Fibroblast of the aortic adventitia (primary cell): ENCODE data around the gene C9orf43. TPM values are rescaled to one million over a fixed set of nuclear protein-coding genes. Genes with fewer than 3 reads are reported as not detected.

Source experiments
- DNase-seq: peaks from one replicate; pipeline ENCODE4 v3.0.0-alpha.2; 2010; ENCODE audit warnings: low read depth
- H3K4me3 ChIP-seq: 2 replicates; pipeline ENCODE4 v1.5.1; 2011; ENCODE audit warnings: low read depth, mild to moderate bottlenecking, control low read depth, low read length, moderate library complexity
- total RNA-seq: library from RNA; depleted of rRNA; stranded (reverse); fragments of >200 nt; gene quantifications from 2 replicates; pipeline ENCODE4 v1.2.3, GENCODE V29; 2012; ENCODE audit warnings: low replicate concordance
- TF ChIP-seq, protein P1 (sequence below): IDR thresholded peaks from 2 replicates; pipeline ENCODE4 v1.5.1; 2011; ENCODE audit warnings: mild to moderate bottlenecking, low read length, control low read depth, inconsistent platforms; ENCODE audit not compliant: insufficient read depth

The C9orf43 gene
- total RNA-seq, 1 donor = 0.63 TPM

DNA sequence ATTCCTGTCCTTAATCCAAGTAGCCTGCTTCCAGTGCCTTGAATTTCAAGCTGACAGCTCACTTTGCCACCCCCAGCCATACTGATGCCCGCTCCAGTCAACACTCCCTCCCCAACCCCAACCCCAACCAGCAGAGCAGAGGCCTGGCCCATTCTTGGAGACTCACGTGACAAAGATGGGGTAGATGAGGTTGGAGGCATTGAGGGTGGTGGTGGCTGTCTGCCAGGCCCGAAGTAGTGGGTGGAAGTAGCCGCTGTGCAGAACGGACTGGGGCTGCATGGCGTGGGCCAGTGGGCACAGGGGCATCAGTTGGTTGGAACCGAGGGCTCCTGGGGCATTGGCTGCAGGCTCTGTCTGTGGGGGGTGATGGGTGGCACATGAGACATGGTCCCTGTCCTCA is 17.3 kb upstream of the C9orf43 start:
- no peak for DNase-seq
- TF ChIP-seq, protein P1, sequence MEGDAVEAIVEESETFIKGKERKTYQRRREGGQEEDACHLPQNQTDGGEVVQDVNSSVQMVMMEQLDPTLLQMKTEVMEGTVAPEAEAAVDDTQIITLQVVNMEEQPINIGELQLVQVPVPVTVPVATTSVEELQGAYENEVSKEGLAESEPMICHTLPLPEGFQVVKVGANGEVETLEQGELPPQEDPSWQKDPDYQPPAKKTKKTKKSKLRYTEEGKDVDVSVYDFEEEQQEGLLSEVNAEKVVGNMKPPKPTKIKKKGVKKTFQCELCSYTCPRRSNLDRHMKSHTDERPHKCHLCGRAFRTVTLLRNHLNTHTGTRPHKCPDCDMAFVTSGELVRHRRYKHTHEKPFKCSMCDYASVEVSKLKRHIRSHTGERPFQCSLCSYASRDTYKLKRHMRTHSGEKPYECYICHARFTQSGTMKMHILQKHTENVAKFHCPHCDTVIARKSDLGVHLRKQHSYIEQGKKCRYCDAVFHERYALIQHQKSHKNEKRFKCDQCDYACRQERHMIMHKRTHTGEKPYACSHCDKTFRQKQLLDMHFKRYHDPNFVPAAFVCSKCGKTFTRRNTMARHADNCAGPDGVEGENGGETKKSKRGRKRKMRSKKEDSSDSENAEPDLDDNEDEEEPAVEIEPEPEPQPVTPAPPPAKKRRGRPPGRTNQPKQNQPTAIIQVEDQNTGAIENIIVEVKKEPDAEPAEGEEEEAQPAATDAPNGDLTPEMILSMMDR = no peak
- no peak overlapping the region for H3K4me3 ChIP-seq

DNA sequence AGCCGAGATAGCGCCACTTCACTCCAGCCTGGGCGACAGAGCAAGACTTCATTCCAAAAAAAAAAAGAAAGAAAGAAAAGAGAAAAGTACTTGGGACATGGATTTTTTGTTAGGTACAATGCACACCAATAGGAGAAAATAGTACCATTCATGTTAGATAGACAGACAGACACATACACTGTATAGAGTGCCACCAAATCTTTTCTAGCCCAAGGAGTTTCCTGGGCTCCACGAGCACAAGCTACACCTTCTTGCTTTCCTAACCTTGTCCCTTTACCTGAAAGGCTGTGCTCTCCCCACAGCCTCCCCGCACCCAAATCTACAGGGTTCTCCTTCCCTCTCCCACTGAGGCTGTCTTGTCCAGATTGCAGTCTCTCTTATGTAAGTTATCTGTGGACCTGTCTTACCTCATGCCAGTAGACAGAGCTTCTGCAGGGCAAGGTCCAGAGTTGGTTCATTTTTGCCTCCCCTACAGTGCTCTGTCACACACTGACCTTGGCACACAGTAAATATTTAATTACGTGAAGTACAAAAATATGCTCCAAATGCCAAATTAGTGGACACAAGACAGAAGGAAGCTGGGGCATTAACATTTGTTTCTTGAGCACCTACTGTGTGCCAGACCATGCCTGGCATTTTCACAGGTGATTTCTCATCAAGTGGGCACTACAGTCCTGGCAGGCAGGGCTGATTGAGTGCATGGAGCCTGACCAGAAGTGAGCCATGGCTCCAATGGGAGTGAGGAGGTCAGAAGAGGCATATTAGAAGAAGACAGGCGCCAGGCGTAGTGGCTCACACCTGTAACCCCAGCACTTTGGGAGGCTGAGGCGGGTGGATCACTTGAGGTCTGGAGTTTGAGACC is 15.3 kb upstream of the C9orf43 start:
- no peak overlapping the region for H3K4me3 ChIP-seq
- DNase-seq = no peak
- TF ChIP-seq, protein P1 = no peak

DNA sequence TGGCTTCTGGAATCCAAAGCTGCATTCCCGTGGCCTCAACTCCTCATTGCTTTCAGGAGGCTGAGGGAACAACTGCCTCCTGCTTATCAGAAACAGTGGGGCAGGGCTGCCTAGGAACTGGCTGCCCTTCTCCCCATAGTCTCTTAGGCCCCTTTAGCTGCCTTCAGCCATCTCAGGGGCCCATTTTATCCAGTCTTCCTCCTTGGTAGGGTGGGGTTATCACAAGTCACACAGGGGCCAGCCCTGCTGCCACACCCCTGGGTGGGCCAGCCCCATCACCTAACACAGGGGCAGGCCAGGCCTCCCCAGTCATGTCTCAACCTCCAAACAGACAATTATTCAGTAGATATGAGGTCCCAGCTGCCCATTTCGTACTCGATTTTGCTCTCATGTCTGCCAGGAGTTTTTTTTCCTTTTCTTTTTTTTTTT is 13.3 kb upstream of the C9orf43 start:
- no peak overlapping the region for H3K4me3 ChIP-seq
- TF ChIP-seq, protein P1 = no peak
- DNase-seq = no peak

DNA sequence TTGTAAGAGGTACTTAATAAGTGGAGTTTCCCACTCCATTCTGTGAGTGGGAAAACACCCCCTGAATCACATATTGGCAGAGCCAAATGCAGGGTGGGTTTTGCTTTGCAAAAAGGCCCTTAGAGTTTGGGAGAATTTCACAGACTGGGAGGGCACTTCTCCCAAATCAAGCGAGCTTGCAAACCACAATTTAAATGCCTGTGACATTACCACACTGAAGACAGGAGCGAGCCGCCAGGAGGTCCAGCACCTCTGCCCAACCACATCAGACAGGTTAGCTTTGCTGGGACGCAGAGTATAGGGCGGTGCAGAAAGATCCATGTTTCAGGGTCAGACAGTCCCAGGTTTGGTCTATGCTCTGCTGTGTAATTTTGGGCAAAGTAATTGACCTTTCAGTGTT is 11.8 kb upstream of the C9orf43 start:
- TF ChIP-seq, protein P1 = no peak
- DNase-seq = peak; percentile 16
- no peak overlapping the region for H3K4me3 ChIP-seq

DNA sequence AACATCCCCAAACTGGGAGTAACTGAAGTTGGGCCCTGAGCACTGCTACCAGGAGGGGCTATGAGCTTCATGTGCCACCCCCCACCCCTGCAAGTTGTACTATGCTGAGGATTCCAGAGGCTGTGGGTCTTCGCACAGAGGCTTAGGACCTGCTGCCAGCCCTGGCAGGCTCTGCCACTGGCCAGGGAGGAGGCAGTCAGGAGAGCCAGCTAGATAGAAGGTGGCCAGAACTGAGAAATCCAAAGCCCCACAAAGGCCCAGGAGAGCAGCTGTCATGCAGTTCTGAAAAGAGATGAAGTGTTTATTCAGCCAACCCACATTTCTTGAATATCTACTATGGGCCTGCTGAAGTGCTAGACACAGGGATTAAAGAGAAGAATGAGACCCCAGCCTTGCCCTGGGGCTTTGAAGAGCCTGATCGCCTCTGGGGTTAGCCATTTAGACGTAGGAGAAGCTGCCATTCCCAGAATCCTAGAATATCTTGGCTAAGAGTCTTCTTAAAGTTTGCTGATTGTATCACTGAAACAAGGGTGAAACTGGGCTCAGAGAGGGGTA is 10.8 kb upstream of the C9orf43 start:
- H3K4me3 ChIP-seq = peak overlapping the region; percentile 96
- TF ChIP-seq, protein P1 = no peak
- no peak for DNase-seq

DNA sequence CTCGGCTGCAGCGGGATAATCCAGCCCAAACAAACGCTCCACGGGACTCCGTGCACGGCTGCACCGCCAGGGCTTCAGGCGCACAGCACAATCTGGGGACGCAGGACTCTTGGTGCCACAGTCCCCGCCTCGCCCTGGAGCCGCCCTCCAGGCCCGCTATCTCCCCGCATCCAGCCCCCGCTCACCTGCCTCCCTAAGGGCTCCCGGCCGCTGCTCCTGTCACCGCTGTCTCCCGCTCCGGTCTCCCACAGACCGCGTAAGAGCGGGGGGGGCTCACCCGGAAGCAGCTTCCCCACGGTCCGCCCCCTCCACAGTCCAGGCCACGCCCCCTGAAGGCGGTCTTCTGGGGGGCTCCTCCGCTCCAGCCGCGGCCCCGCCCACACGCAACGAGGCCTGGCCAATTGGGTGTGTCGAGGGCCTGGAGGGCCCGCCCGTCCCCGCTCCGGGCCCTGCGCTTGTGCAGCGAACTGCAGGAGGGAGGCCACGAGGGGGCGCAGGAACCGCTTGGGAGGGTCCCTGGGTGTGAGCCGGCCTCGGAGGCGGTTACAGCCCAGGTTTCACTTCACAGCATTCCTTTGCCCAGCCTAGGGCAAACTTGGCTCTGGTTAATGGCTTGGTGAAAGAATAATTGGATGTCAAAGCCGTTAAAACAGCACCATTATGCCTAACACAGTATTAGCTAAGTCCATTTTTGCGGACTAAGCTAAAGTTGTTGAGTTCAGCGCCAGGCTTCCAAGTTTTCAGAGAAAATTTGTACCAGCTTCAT is 9.3 kb upstream of the C9orf43 start, which contains the start of gene ALAD:
TSS of gene ALAD (minus strand) at position 258 of the 766 bp plus-strand sequence. CDS start 7,725 bp downstream, outside the sequence.
- H3K4me3 ChIP-seq = peak within 1 kb of the TSS; percentile 96
- DNase-seq = peak; percentile 96
- TF ChIP-seq, protein P1 = peak; percentile 91
